ENCODE results near the gene TRMU. TPM values are rescaled to one million over a fixed set of nuclear protein-coding genes. Genes with fewer than 3 reads are reported as not detected.
"Not testable (repeated sequence)": the region's sequence is repeated elsewhere in the genome, so short reads cannot be mapped to it uniquely, and the experiment has no call there.

Gene TRMU
- total RNA-seq, 1 donor from 2014 or later = 42.2 TPM

DNA sequence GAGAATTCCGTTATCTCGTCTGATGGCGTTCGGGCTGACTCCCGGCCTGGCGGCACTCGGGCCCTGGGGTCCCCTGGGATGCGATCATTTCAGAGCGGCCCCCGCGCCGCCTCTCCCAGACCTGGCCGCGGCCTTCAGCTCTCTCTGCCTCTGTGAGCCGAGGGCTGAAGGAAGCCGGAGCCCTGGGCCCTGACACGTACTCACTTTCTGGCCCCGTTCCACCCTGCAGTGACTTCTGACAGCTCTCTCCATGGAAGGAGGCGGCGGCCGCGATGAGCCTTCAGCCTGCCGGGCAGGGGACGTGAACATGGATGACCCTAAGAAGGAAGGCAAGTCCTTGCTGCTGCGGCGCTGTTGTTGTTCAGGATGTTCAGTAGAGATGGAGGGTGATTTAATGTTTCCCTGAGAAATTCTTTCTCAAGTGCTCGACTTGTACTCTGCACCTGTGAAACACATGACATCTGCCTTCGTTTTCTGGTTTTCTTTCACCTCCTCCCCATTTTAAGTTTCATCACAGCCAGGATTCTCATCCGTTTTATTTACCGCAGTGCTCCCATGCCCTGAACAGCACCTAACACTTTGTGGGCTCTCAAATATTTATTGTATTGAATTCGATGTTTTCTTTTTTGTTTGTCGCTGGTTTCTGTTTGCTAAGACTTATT, 38.2 kb upstream of the TRMU start:
- ATAC-seq = no peak
- intact Hi-C loops (cut with DNase I) = loop anchor here (5.0 kb wide), 2 partner anchors 145 to 175 kb away; partner anchors contain the start of gene PPARA
- DNase-seq (ENCODE audit: missing footprints) = no peak

DNA sequence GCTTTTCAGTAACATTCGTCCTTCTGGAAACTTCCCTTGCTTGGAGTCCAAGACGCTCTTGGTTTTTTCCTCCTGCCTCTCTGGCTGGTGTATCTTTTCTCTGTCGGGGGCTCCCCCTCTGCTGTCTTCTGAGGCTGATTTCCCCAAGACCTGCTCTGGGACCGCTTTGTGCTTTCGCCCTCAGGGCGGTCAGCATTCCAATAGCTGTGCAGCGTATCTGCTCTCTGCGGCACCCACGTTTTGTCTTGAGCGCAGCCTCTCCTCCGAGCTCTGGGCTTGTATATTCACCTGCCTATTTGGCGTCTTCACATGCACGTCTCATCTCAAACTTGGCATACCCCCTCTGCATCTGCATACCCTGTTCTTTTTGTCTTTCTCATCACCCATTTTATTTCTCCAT, 36.4 kb upstream of the TRMU start:
- intact Hi-C loops (cut with DNase I) = loop anchor here (5.0 kb wide), 2 partner anchors 147 to 177 kb away; partner anchors contain the start of gene PPARA
- DNase-seq (ENCODE audit: missing footprints) (no peak), ATAC-seq (no peak)

DNA sequence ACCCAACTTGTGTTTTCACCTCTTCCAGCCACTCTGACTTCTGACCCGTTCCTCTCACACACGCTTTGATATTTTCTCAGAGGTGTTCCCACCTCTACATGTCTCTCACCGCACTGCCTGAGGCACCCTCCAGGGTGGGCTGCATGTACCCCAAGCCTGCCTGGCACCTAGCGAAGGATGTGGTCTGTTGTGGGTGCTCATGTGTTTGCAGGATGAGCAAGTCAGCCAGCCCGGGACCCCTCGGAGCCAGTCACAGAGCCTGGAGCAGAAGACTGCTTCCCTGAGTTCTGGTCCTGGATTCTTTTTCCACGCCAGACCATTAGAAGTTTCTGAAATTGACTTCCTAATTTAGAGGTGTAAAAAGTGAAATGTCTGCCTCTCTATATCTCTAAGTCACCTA, 35.0 kb upstream of the TRMU start:
- DNase-seq (ENCODE audit: missing footprints) = no peak
- intact Hi-C loops (cut with DNase I) = no loop called here
- no peak for ATAC-seq

DNA sequence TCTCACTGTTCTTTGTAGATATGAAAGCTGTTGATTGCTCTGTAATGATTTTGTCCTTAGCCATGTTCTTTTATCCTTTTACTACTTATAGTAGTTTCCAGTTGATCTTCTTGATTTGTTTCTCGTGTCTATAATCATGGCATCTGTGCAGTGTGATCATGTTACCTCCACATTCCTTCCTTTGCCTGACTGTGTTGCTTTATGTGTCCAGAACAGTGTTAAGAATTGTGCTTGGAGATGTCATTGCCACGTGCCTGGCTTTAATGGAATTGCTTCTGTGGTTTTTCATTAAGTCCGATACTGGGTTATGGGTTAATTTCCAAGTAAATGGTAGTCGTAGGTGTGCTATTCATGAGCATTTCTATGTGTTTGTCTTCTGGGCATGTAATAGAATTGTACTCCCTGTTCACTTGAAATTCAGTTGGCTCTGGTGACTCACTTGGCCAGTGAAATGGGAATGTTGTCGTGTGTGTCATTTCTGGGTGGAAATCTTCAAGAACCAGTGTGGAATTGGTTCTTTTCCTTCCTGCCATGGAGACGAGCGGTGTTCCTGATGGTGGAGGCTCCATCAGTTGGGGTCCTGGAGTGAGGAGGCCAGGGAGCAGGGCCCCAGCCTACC, 32.1 kb upstream of the TRMU start:
- intact Hi-C loops (cut with DNase I) = no loop called here
- ATAC-seq (no peak), DNase-seq (ENCODE audit: missing footprints) (no peak)

DNA sequence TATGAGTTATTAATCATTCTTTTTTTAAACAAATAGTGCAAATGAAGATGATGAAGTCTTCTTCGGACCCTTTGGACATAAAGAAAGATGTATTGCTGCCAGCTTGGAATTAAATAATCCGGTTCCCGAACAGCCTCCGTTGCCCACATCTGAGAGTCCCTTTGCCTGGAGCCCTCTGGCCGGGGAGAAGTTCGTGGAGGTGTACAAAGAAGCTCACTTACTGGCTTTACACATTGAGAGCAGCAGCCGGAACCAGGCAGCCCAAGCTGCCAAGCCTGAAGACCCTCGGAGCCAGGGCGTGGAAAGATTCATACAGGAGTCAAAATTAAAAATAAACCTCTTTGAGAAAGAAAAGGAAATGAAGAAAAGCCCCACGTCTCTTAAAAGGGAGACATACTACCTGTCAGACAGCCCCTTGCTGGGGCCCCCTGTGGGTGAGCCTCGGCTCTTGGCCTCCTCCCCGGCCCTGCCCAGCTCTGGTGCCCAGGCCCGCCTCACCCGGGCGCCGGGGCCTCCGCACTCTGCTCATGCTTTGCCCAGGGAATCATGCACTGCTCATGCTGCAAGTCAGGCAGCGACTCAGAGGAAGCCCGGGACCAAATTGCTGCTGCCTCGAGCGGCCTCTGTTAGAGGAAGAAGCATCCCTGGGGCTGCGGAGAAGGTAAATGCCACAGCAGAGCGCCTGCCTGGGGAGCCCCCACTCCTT, 27.1 kb upstream of the TRMU start:
- intact Hi-C loops (cut with DNase I) = no loop called here
- ATAC-seq (no peak), DNase-seq (ENCODE audit: missing footprints) (no peak)

DNA sequence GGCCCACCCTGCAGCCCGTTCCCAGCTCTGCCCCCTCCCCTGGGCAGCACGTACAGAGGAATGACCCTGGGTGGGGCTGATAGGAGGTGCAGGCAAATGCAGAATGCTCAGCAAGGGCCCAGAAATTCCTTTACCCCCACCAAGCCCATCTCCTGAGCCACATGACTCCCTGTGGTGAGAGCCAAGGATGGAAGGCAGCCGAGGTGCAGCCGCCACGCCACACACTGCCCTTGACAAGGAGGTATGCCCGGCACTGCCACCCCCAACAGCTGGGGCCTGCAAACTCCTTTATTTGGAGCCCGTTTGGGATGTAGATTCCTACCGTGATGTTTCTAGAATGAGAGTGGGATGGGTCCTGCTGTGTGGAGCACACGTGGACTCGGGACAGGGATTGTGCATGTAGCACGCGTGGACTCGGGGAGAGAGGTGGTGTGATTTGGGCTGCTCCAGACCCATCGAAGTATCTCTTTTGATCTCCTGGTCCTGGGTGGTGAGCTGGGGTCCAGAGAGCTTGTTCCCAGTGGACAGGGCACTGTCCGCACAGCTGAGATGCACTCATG, 25.9 kb upstream of the TRMU start:
- intact Hi-C loops (cut with DNase I) = loop anchor here (5.0 kb wide), 1 partner anchor 312 kb away; no protein-coding TSS in a partner anchor
- ATAC-seq = peak; percentile 75
- no peak for DNase-seq (ENCODE audit: missing footprints)

DNA sequence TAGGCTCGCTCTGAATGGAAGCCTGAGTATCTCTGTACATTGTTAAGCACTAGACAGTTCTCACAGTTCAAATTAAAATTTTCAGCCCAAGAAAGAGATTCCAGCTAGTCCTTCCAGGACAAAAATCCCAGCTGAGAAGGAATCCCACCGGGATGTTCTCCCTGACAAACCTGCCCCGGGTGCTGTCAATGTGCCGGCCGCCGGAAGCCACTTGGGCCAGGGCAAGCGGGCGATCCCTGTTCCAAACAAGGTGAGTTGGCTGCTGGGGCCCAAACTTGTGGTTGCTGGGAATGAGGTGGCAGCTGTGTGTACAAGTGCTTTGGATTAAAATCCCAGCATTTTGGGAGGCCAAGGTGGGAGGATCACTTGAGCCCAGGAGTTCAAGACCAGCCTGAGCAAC, 23.5 kb upstream of the TRMU start:
- ATAC-seq = no peak
- intact Hi-C loops (cut with DNase I) = loop anchor here (5.0 kb wide), 1 partner anchor 315 kb away; no protein-coding TSS in a partner anchor
- no peak for DNase-seq (ENCODE audit: missing footprints)

DNA sequence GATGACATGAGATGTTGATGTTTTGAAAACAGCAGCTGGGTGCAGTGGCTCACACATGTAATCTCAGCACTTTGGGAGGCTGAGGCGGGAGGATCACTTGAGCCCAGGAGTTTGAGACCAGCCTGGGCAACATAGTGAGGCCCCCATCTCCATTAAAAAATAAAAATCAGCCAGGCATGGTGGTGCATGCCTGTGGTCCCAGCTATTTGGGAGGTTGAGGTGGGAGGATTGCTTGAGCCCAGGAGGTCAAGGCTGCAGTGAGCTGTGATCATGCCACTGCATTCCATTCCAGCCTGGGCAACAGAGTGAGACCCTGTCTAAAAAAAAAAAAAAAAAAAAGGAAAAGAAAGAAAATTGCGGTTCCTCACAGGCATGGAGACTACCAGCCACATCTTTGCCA, 22.7 kb upstream of the TRMU start:
- DNase-seq (ENCODE audit: missing footprints); ATAC-seq: not testable (repeated sequence)

DNA sequence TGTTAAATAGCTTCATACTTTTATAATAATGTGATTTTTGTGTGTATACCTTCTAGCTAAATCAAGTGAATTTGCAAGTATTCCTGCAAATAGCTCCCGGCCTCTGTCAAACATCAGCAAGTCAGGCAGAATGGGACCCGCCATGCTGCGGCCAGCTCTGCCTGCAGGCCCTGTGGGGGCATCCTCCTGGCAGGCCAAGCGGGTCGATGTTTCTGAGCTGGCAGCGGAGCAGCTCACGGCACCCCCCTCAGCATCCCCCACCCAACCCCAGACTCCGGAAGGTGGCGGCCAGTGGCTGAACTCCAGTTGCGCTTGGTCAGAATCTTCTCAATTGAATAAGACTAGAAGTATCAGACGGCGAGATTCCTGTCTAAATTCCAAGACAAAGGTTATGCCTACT, 19.5 kb upstream of the TRMU start:
- DNase-seq (ENCODE audit: missing footprints) (no peak), ATAC-seq (no peak)
- intact Hi-C loops (cut with DNase I) = no loop called here

More for the DNA sequence above, 22.7 kb upstream of the TRMU start:
- intact Hi-C loops (cut with DNase I) = loop anchor here (5.0 kb wide), 1 partner anchor 316 kb away; no protein-coding TSS in a partner anchor

DNA sequence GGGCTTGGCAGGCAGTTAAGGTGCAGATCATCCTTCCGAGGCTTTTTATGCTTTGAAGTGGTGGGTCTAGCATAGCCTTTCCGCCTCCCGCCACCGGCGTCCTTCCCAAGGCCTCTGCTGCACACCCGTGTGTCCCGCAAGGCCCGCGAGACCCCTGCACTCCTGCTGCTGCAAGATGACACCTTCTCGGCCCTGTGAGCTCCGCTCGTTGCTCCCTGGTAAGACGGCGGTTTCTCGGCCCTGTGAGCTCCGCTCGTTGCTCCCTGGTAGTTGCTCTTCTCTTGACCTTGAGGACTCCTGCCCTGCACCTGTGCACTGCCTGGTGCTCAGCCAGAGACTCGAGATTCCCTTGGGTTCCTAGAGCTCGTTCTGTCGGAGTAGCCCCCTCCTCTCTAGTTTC, 17.9 kb upstream of the TRMU start:
- DNase-seq (ENCODE audit: missing footprints) (no peak), ATAC-seq (no peak)
- intact Hi-C loops (cut with DNase I) = no loop called here

DNA sequence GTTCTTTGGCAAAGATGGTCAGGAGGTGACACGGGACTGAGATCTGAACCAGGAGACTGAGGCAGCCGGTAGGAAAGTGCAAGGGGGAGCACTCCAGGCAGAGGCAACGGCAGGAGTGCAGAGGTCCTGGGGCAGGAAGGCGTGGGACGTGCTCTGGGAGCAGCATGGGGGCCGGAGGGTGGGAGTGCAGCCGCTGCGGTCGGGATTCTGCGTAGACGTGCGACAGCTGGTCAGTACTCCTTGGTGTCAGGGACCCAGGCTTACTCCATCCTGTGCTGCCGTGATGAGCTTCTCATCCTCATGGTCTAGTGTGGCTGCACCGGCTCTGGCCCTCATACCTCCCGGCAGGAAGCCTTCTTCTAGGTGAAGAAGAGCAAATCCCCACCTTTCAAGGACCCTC, 16.9 kb upstream of the TRMU start:
- intact Hi-C loops (cut with DNase I) = no loop called here
- DNase-seq (ENCODE audit: missing footprints) (no peak), ATAC-seq (no peak)

DNA sequence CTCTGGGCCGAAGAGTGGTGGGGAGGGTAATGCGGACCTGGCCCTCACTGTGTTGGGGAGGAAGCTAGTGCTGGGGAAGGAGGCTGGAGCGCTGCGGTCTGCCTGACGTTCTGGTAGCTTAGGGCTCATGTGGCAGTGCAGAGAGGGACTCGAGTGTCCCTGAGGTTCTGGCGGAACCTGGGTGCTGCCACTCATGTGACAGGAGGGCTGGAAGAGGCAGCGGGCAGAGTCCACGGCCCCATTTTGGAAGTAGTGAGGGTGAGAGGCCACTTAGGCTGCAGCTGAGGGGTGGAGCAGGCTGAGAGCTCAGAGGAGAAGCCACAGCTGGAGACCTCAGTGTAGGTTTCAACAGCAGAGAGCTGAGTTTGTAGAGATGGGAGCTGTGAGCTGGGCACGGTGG, 16.2 kb upstream of the TRMU start:
- ATAC-seq (no peak), DNase-seq (ENCODE audit: missing footprints) (no peak)
- intact Hi-C loops (cut with DNase I) = no loop called here

DNA sequence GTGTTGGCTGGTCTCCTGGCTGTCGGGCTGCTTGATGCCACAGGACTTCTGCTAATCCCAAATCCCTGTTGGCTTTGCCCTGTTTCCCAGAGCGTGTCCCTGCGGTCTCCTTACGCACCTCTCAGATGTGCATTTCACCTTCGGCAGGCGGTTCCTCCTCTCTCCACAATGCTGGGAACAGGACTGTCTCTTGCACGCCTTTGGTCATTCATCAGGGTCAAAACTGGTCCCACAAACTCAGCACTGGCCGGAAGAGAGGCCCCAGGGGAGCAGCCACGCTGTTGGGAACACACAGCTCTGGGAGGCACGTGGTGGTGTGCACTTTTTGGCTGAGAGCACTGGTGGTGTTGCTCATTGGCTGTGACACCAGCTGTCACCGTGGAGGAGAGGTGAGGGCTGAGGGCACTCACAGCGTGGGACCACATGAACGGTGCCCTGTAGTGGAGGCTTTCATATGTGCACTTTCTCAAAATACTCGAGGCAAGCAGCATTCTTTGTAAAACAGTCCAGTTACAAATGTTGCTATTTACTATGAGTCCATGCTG, 15.3 kb upstream of the TRMU start:
- intact Hi-C loops (cut with DNase I) = no loop called here
- no peak for DNase-seq (ENCODE audit: missing footprints)
- peak; percentile 59 for ATAC-seq

DNA sequence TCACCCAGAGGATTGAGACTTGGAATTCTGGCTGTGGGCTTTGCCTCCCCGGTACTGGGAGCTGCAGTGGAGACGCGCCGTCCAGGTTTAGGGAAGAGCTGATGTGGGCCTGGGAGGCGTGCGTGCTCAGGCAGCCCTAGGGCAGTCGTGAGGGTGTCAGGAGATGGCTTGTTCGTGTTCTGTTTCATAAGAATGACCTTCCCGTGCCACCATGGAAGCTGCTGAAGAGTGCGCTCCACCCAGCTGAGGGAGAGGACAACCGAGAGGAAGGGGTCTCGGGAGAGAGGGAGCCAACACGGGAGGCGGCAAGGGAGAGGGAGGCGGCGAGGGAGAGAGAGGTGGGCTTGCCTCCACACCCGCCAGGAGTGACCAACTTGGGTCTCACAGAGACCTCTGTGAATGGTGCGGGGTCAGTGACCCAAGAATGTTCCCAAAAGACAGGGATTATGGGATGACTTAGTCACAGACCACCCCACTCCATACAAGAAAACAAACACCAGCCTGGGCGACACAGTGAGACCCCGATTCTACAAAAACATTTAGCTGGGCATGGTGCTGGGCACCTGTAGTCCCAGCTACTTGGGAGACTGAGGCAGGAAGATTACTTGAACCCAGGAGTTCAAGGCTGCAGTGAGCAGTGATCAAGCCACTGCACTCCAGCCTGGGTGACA, 14.7 kb upstream of the TRMU start:
- DNase-seq (ENCODE audit: missing footprints) = no peak
- intact Hi-C loops (cut with DNase I) = no loop called here
- ATAC-seq = no peak

DNA sequence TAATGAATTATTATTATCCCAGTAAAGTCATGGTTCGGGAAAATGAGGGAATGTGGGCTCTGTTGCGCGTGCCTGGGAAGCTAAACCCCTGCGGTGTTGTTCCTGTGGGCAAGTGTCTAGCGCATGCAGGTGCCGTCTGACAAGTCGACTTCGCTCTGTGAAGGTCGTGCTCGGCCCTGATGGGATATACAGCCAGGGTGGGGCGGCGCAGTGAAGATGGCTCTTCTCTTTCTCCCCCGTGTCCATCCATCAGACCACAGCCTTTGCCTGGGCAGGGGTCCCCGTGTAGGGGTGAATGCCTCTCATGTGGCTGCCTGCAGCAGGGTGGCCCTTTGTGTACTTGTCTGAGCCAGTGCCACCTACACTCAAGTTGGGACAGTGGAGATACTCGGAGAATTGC, 12.8 kb upstream of the TRMU start:
- no peak for DNase-seq (ENCODE audit: missing footprints)
- intact Hi-C loops (cut with DNase I) = no loop called here
- no peak for ATAC-seq

DNA sequence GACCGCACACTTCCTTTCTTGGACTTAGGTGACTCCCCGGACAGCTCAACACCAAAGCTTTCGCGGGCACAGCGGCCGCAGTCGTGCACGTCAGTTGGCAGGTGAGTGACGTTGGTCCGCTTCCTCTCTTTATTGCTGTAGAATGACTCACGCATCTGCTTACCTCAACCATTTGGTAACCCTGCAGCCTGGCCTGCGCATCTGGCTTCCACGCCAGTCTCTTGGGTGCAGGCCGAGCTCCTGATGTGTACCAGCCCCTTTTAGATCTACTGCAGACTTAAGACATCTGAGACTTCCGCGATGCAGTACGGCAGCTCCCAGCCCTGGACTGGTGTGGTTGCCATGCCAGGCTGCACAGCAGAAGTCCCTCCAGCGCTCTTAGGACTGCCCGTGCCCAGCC, 12.4 kb upstream of the TRMU start:
- DNase-seq (ENCODE audit: missing footprints) (no peak), ATAC-seq (no peak)
- intact Hi-C loops (cut with DNase I) = no loop called here

DNA sequence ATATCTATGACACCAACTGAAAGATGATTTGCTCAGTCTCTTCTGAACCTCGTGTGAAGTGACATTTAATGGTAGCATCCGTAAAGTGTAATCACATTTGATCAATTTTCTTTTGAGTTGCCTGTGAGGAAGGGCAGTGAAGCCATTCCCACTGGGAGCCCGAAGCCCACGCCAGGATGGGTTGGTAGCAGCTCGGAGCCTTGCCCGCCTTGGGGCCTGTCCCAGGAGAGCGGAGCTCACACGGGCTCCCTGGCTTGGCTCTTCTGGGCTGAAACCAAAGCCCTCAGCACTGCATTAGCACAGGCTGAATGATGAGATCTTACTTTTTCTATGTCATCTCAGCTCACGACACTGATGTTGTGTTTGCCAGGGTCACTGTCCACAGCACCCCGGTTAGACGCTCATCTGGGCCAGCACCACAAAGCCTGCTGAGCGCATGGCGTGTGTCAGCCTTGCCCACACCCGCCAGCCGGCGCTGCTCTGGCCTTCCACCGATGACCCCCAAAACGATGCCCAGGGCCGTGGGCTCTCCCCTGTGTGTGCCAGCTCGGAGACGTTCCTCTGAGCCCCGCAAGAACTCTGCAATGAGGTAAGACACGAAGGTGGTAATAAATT, 9.3 kb upstream of the TRMU start:
- ATAC-seq (no peak), DNase-seq (ENCODE audit: missing footprints) (no peak)
- intact Hi-C loops (cut with DNase I) = no loop called here

DNA sequence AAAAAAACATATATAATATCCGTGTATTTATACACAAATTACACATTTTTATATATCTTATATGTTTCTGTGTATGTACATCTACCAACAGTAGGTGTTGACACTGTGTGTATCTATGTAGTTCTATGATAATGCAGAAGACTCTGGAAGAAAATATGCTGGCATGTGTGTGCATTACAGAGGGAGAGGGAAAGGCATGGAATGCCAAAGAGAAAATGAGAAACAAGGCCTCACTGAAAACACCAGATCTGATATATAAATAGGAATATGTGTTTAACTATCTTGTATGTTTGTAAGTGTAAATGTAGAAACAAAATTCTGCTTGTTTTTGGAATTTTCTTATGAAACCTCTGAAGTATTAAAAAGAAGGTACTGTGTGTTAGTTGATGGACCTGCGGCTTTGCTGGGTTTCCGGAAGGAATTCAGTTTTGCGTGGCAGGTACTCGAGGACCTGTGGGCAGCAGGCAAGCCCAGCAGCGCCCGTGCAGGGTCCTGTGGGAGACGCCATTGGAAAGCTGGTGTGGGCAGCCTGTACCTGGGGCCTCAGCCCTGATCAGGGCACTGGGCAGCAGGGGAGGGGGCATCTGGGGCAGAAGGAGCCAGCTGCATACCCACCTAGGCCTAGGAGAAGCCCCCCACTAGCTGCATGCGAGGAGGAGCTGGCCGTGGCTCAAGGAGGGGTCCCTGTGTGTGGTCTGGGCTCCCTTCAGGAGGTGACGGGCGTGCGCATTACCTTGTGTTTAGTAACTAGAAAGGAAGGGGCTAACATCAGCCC, 7.6 kb upstream of the TRMU start:
- intact Hi-C loops (cut with DNase I) = no loop called here
- ATAC-seq (no peak), DNase-seq (ENCODE audit: missing footprints) (no peak)

Measured in Right ventricle myocardium inferior (tissue), 1 donor.